ENCODE data around the gene UCP2. TPM values are rescaled to one million over a fixed set of nuclear protein-coding genes. Genes with fewer than 3 reads are reported as not detected.

The UCP2 gene
- total and polyA plus RNA-seq, 9 of the 15 experiments (the other 6 are each of a cell fraction or from before 2014, with no cell fraction given), result 19.2 to 216 (median 87.9) TPM

GRCh38 chr11:74005721-74006517, 23.3 kb upstream of the UCP2 start (continued):
- TF ChIP-seq RERE (CRISPR knock-in tag; IDR thresholded peaks at IDR 0.05; ENCODE audit: borderline replicate concordance) (no peak), ZNF592 (IDR thresholded peaks at IDR 0.05) (no peak), ETS1 (conservative IDR thresholded peaks at IDR 0.05; ENCODE audit: control insufficient read depth, low read depth, low read length) (no peak), ZBTB40 (IDR thresholded peaks at IDR 0.05) (no peak), ZBTB40 (CRISPR knock-in tag; IDR thresholded peaks at IDR 0.05) (no peak)

Measured in K562 (cell line).